ENCODE results near the gene SNAP91.
"Not testable (repeated sequence)": the region's sequence is repeated elsewhere in the genome, so short reads cannot be mapped to it uniquely, and the experiment has no call there.

The SNAP91 gene

DNA sequence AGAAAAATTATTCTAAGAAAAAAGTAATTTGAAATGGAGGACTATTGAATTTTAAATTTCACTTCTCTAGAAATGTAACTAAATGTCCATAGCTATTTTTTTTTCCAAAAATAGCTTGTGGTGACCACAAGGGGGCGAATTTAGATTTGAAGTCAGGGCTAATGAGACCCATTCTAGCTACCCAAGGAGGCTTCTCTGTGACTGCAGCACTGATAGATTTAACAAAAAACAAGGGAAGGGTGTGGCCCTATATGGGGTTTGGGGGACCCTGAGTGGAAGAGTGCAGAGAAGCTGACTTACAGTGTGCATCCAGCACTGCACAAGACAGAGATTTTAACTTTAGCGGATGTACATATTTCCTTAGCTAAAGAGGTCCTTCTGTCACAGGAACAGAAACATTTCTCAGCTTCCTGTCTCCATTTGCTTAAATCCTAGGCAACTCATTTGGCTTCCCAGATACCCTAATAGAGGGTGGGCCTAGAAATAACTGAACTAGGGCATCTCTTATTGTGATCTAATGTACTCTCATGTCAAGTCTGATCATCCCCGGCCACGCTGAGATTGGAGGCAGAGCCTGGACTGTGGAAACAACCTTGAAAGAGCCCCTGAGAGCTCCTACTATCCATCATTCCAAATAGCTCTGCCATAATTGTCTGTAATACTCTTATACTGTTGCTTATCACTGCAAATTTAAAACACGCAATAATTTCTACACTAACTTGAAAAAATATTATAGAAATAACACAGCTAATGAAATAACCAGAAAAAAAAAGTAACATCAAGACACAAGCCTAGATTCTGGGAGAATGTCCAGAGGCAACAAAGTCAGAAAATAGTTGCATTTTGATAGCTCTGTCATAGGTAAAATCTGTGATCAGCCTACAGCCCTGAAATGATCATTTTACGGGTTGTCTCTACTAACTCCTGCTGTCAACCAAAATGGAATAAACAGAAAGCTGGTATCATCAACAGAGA is 93.6 kb downstream of the SNAP91 start:
- DNase-seq (ENCODE audit: low spot score): peak; percentile 20

DNA sequence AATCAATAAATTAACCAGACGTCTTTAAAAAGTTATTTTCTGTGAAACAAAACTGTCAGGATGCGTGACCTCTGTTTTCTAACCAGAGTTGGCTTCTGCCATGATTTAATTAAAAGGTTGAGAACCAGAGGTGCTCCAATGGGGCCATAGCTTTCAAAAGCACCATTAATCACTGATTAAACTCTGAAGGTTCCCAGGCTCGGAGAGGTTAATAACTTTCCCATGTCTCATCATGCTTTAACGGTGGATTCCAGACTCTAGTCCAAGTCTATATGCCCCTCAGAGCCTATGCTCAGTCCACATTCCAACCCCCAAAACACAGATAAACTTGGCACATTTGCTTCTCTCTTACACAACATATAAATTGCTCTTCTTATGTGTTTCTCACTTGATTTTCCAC is 95.5 kb downstream of the SNAP91 start:
- DNase-seq (ENCODE audit: low spot score): no peak

DNA sequence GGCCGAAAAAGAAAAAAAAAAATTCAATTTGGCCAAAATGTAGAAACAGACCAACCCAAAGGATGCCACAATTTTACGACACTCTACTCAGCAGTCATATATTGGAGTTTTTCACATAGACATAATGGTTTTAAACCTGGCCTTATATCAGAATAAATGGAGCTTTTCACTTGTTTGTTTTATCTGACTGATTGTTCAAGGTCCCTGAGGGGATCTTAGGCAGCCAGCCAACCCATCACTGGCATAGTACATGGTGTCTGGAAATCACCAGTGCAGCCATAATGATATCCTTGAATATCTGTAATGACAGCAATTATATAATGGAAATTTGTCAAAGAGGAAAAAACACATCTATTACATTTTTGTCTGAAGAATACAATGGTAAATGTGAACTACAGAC is 99.7 kb downstream of the SNAP91 start:
- no peak for DNase-seq (ENCODE audit: low spot score)

DNA sequence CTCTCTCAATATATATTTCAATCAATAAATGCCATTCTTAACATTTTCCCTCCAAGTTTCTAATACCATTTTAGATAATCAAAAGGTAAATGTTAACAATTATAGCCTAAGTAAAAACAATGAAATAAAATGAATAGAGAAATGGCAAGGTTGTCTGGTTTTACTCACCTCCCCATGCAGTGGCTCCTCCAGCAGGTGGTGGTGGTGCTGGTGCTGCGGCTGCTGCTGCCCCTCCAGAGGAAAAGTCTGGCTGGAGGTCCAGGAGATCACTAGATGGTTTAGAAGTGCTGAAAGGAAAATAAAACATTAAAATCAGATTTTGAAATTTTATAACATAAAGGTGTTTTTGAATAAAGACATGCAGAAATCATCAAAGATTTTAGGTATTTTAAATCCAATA is 103.4 kb downstream of the SNAP91 start:
- DNase-seq (ENCODE audit: low spot score): no peak

DNA sequence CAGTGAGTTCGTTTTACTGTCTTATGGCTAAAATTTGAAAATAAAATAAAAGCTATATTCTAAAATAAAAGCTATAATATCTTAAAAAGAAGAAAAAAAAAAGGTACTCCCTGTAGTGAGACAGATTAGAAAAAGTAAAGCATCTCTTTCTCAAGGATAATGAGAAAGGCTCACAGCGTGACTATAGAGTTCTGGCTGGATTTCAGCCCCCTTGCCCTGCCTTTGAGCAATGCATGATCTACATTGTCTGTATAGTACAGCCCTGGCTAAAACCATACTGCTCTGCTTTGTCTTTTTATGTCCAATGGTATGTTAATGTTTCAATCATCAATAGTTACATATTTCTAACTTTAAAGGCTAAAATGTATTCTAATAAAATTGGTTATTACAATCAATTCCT is 105.3 kb downstream of the SNAP91 start:
- no peak for DNase-seq (ENCODE audit: low spot score)

DNA sequence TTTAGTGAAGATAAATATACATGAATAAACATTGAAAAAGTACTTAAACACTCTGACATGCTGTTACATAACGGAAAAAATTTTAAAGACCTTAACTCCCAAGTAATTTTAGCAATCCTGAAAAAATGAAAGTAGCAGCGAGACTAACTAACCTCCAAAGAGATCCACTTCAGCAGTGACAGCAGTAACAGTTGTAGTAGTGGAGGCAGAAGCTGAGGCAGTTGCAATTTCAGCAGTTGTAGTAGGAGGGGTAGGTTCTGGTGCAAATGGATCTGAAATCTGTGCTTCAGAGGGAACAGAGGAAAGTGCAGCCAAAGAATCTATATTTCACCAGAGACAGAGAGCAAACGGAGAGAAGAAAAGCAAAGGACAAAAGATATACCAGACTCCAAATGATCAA is 107.8 kb downstream of the SNAP91 start:
- no peak for DNase-seq (ENCODE audit: low spot score)

DNA sequence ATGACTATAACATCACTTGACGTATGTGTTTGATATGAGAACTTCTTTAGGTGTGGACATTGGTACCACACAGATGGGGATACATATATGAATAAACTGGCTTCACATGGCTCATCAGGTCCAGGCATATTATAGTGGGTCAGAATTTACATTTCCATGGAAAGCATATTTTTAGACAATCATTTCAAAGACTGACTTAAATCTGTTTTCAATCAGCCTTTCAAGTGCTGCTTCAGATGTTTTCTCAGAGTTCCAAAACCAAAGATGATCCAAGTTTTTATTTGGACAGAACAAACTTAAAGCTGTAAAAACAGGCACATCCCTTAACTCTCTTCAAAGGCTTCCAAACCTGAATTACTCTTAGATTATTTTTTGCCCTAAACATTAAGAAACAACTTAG is 108.4 kb downstream of the SNAP91 start:
- DNase-seq (ENCODE audit: low spot score): no peak

DNA sequence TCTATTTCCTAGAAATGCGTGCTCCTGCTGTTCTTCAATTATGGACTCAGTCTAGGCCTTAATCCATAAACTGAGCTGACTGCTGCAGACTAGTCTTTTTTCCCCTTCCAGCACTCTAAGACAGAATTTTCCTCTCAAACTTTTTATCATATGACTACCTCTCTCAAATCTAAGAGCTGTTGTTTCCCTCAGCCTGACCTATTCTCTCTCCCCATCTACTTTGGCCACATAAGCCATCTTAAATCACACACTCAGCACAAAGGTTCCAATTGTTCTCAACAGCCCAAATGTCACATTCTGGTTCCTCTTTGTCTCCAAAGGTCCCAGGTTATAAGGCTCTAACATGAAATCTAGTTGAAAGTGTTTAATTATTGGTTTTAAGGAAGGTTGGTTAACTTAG is 111.4 kb downstream of the SNAP91 start:
- no peak for DNase-seq (ENCODE audit: low spot score)

DNA sequence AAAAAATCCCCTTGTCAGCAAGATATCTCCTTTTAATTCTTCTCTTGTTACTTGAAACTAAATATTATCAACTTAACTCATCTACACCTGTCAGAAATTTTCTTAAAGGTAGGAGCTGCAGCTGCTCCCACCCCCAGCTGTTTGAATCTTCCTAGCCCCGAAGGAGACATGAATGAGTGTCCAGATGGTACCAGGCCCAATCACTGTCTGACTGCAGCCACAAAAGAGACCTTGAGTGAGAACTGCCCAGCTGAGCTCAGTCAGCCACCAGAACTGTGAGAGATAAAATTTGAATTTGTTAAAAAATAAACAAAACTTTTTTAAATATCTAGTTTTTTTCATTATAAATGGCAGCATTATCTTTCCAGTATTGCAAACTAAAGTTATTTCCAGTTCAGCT is 111.8 kb downstream of the SNAP91 start:
- DNase-seq (ENCODE audit: low spot score): no peak

DNA sequence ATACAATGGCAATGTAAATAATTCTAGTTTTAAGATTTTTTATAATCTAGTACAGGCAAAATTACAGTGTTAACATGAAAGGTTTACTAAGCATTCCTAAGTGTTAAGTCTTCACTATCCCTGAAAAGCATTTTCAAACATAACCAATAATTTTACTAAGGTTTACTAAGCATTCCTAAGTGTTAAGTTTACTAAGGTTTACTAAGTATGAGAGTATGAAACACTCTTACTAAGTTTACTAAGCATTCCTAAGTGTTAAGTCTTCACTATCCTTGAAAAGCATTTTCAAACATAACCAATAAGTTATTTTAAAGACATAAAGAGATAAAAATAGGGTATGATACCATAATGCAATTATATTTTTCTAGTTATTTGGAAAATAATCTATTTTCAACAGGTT is 114.0 kb downstream of the SNAP91 start:
- DNase-seq (ENCODE audit: low spot score): no peak

DNA sequence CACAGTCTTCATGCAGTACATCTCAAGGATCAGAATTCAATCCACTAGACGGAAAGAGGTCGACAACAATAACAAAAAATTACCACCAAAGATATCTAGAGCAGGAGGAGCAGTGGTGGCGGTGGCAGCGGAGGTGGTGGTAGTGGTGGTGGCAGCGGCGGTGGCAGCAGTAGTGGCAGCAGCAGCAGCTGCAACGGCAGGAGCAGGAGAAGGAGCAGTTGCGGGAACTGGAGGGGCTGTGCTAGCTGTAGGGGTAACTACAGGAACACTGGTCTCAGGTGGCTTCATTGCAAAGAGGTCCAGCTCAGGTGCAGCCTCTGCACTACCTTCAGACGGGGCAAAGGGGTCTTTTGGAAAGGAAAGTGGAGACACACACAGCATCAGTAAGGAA is 115.5 kb downstream of the SNAP91 start:
- DNase-seq (ENCODE audit: low spot score): no peak

DNA sequence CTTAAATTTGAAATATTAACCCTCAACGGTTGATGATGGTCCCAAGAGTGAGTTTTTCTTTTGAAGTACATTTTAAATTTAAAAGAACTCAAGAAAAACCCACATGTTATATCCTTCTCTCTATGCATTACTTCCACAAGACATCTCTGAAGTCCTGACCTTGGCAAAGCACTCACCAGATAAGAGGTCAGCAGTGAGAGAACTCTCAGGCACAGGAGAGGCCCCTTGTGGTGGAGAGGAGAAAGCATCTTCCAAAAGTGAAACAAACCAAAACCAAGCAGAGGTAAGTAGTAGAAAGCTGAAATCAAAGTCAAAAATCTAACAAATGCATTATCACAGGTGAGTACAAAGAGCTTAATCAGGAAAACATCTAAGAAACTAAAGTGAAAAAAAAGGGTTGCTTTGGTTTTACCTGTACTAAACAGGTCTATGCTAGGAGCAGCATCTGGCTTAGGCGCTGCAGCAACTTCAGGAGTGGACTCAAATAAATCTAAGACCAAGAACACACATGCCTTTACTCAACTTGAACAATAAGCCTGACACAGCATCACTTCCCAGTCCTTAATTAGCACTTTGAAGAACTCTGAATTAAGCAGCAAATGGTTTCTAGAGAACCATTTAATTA is 116.0 kb downstream of the SNAP91 start:
- peak; percentile 24 for DNase-seq (ENCODE audit: low spot score)

DNA sequence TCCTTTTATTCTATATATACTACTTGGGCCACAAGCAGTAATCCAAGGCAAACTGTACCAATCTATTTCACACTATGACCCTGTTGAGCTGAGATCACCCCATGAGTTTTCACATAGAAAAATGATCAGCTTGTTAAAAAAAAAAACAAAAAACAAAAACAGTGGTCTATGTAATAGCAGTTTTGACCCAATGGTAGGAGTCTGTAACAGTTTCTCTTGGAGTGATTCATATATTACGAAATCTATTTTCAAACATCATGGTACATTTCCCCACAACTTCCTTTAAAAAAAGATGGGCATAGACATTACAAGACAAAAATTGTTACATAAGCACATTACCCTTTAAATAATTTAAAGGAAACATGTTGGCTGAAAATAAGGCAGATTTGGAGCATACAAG is 118.5 kb downstream of the SNAP91 start:
- no peak for DNase-seq (ENCODE audit: low spot score)

DNA sequence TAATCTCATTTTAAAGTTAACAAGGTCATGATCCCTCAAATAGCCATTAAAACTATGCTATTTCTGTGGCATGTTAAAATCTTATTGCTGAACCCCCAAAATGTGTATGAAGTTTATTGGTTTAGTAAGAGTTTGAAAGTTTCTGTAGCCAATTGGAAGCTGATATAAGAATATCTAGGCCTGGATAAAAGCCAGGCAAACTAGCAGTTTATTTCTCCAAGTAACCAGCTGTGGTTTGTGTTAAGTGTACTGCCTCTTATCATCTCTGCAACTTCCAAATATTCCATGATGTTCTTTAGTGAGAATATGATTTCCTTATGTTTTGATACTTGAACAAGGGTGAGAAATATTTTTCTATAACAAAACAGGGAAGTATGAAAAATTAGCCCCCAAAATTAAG is 119.8 kb downstream of the SNAP91 start:
- no peak for DNase-seq (ENCODE audit: low spot score)

DNA sequence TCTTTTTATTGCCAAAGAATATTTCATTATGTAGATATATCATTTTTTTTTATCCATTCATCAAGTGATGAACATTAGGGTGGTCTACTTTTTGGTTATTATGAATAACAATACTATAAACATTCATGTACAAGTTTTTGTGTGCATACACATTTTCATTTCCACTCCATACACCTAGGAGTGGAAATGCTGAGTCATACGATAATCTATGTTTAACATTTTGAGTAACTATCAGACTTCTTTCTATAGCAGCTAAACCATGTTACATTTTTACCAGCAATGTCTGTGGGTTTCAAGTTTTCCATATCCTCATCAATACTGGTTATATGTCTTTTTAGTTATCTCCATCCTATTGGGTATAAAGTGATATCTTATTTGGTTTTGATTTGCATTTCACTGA is 130.8 kb downstream of the SNAP91 start:
- DNase-seq (ENCODE audit: low spot score): no peak

DNA sequence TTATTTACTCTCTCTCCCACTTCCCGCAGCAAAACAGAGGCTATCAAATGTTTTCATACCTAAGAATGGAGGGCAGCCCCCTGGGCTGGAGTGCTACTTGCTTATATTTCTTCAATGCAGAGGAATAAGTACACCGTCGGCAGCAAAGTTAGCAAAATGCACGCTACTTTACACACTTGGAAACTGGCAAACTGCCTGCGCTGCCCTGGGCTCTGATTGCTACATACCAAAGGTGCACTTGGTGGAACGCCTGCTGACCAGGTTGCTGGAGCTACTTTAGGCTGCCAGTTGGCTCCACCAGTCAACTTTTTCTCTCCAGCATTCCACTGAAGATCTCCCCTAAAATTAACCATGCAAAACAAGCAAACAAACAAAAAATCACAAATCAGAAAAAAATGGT is 134.1 kb downstream of the SNAP91 start:
- DNase-seq (ENCODE audit: low spot score): no peak

DNA sequence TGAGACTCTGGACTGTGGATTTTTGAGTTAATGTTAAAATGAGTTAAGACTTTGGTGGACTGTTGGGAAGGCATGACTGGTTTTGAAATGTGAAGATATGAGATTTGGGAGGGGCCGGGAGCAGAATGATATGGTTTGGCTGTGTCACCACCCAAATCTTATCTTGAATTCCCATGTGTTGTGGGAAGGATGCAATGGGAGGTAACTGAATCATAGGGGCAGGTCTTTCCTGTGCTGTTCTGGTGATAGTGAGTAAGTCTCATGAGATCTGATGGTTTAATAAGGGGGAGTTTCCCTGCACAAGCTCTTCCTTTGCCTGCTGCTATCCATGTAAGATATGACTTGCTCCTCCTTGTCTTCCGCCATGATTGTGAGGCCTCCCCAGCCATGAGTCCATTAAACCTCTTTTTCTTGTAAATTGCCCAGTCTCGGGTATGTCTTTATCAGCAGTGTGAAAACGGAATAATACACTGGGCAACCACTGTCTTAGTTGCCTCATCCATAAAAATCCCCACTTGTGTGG is 137.2 kb downstream of the SNAP91 start:
- DNase-seq (ENCODE audit: low spot score): not testable (repeated sequence)

DNA sequence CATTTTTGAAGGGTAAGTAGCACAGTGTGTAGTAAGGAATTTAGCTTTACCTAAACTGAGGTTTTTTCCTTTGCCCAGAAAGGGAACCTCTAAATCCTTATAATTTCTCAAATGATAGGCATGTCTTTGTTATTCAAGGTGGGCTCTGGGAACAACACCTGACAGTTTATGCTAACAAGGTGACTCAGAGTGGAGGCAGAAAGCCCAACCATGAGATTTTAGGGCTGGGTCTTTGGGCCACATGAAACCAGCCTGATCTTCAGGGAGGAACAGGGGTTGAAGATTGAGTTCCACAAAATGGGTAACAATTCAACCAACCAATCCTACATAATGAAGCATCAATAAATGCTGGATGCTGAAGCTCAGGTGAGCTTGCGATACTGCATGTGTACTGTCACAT is 149.9 kb downstream of the SNAP91 start:
- no peak for DNase-seq (ENCODE audit: low spot score)

DNA sequence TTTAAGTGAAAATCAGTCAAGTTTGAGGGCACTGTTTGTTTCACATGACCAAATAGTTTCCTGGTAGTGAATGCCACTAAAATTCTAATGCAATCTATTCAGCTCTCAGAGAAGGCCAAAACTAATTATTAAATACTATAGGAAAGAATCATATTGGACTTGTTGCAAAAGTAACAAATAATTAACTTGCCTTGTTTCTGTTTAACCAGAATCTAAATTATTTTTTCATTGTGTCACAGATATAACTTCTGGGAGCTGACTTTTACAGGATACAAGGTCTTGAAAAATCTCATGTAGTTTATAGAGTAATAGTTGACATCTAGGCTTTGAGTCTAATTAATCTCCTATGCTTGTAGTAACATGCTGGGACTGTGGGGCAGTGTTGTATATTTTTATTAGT is 152.0 kb downstream of the SNAP91 start:
- DNase-seq (ENCODE audit: low spot score): no peak

DNA sequence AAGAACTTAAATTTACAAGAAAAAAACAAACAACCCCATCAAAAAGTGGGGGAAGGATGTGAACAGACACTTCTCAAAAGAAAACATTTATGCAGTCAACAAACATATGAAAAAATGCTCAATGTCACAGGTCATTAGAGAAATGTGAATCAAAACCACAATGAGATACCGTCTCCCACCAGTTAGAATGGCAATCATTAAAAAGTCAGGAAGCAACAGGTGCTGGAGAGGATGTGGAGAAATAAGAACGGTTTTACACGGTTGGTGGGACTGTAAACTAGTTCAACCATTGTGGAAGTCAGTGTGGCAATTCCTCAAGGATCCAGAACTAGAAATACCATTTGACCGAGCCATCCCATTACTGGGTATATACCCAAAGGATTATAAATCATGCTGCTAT is 157.2 kb downstream of the SNAP91 start:
- DNase-seq (ENCODE audit: low spot score): not testable (repeated sequence)

DNA sequence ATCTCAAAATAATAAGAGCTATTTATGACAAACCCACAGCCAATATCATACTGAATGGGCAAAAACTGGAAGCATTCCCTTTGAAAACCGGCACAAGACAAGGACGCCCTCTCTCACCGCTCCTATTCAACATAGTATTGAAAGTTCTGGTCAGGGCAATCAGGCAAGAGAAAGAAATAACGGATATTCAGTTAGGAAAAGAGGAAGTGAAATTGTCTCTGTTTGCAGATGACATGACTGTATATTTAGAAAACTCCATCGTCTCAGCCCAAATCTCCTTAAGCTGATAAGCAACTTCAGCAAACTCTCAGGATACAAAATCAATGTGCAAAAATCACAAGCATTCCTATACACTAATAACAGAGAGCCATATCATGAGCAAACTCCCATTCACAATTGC is 158.4 kb downstream of the SNAP91 start:
- not testable (repeated sequence) for DNase-seq (ENCODE audit: low spot score)

DNA sequence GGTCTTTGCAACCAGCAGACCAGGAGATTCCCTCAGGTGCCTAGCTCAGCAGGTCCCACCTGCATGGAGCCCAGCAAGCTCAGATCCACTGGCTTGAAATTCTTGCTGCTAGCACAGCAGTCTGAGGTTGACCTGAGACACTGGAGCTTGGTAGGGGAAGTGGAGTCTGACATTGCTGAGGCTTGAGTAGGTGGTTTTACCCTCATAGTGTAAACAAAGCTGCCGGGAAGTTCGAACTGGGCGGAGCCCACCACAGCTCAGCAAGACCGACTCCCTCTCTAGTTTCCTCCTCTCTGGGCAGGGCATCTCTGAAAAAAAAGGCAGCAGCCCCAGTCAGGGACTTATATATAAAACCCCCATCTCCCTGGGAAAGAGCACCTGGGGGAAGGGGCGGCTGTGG is 162.3 kb downstream of the SNAP91 start:
- no peak for DNase-seq (ENCODE audit: low spot score)

DNA sequence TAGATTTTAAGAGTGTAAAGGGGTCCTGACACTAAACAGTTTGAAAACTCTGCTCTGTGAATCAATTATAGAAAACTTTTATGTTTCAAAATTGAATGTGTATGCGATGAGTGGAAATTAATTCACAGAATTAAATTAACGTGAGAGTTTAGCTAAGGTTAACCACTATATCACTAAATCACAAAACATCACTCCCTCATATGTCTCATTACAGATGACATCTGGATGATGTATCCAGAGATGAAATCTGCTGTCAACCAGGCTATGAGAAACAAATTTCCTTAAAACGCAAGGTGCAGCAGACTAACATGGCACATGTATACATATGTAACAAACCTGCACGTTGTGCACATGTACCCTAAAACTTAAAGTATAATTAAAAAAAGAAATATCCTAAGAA is 169.2 kb downstream of the SNAP91 start:
- no peak for DNase-seq (ENCODE audit: low spot score)

All from AG08396 (cell line).